Measurements from ENCODE around the gene NOSIP.

Gene NOSIP

DNA sequence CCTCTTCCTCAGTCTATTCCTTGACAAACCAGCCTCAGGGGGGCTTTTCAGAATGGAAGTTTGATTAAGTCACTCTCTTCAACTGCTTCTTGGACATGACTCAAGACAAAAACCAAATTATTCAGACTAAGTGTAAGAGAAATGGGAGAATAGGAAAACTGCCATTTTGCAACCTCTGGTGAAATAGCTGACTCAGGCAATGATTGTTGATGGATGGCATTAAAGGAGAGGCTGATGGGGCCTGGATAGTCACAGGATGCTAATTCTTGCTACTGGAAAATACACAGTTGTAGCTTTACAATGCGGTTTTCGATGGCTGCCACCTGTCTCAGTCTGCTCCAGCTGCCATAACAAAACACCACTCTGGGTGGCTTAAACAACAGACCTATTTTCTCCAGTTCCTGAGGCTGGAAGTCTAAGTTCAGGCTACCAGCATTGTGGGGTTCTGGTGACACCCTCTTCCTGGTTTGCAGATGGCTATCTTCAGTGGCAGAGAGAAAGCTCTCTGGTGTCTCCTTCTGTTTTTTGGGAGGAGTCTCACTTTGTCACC is 6.1 kb downstream of the NOSIP start:
- TF ChIP-seq, protein P1, sequence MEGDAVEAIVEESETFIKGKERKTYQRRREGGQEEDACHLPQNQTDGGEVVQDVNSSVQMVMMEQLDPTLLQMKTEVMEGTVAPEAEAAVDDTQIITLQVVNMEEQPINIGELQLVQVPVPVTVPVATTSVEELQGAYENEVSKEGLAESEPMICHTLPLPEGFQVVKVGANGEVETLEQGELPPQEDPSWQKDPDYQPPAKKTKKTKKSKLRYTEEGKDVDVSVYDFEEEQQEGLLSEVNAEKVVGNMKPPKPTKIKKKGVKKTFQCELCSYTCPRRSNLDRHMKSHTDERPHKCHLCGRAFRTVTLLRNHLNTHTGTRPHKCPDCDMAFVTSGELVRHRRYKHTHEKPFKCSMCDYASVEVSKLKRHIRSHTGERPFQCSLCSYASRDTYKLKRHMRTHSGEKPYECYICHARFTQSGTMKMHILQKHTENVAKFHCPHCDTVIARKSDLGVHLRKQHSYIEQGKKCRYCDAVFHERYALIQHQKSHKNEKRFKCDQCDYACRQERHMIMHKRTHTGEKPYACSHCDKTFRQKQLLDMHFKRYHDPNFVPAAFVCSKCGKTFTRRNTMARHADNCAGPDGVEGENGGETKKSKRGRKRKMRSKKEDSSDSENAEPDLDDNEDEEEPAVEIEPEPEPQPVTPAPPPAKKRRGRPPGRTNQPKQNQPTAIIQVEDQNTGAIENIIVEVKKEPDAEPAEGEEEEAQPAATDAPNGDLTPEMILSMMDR (IDR thresholded peaks at IDR 0.05; ENCODE audit: low read depth, low read length), result no peak
- in situ Hi-C loops (cut with HindIII; ENCODE audit: low sequenced_read_pairs), result no loop called here
- no peak overlapping the region for H3K4me3 ChIP-seq (ENCODE audit: low read depth, low read length)
- DNase-seq (ENCODE audit: low read depth, low spot score), result no peak

DNA sequence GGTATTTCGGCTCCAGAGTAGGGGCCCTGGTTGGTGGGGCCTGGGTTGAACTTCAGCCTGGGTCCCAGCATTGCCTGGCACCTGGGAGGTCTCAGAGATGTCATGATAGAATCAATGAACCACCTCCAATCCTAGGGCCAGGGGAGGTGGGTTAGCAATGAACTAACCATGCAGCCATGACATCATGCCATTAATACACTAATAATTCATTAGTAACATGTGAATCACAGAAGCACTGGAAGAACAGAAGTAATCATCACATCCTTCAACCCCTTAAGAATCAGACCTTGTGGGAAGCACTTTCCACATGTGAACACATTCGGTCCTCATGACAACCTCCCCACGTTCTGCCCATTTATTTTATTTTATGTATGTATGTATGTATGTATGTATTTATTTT is 6.9 kb downstream of the NOSIP start:
- no peak overlapping the region for H3K4me3 ChIP-seq (ENCODE audit: low read depth, low read length)
- in situ Hi-C loops (cut with HindIII; ENCODE audit: low sequenced_read_pairs), result no loop called here
- TF ChIP-seq, protein P1 (IDR thresholded peaks at IDR 0.05; ENCODE audit: low read depth, low read length), result no peak
- DNase-seq (ENCODE audit: low read depth, low spot score), result no peak

DNA sequence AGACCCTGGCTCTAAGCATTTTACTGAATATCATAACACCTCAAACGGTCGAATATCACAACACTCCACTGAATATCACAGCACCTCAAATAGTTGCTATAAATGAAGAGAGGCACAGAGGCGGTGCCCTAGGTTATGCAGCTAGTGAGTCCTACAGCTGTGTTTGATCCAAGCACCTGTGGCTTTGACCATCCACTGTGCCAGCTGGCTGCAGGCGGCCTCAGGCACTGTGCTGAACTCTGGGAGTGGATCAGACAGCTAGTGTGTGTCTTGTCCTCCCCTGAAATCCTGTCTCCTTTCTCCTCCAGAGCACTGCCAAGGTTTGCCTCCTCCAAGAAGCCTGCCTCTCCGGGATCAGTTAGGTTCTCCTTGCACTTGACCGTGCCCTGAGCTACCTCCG is 7.3 kb downstream of the NOSIP start:
- no peak for DNase-seq (ENCODE audit: low read depth, low spot score)
- H3K4me3 ChIP-seq (ENCODE audit: low read depth, low read length), result no peak overlapping the region
- TF ChIP-seq, protein P1 (IDR thresholded peaks at IDR 0.05; ENCODE audit: low read depth, low read length), result no peak
- in situ Hi-C loops (cut with HindIII; ENCODE audit: low sequenced_read_pairs), result no loop called here

DNA sequence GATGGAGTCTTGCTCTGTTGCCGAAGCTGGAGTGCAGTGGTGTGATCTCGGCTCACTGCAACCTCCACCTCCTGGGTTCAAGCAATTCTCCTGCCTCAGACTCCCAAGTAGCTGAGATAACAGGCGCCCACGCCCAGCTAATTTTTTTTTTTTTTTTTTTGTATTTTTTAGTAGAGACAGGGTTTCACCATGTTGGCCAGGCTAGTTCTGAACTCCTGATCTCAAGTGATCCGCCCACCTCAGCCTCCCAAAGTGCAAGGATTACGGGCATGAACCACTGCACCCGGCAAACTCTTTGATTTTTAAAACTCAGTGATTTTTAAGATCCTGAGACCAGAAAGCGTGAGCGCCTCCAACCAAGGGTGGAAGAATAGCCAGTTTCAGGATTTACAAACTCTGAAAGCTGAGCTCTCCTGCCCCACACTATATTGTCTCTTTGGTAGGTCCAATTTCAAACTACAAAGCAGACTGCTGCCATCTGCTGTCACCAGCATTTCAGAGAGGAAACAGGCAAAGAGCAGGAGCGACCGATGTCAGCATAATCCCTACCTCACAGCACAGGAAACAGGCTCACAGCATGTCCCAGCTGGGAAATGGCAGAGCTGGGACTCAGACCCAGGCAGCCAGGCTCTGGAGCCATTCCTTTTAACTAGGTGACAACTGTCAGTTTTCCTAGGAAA is 9.2 kb downstream of the NOSIP start:
- DNase-seq (ENCODE audit: low read depth, low spot score), result no peak
- TF ChIP-seq, protein P1 (IDR thresholded peaks at IDR 0.05; ENCODE audit: low read depth, low read length), result peak; percentile 9
- in situ Hi-C loops (cut with HindIII; ENCODE audit: low sequenced_read_pairs), result no loop called here
- H3K4me3 ChIP-seq (ENCODE audit: low read depth, low read length), result no peak overlapping the region

DNA sequence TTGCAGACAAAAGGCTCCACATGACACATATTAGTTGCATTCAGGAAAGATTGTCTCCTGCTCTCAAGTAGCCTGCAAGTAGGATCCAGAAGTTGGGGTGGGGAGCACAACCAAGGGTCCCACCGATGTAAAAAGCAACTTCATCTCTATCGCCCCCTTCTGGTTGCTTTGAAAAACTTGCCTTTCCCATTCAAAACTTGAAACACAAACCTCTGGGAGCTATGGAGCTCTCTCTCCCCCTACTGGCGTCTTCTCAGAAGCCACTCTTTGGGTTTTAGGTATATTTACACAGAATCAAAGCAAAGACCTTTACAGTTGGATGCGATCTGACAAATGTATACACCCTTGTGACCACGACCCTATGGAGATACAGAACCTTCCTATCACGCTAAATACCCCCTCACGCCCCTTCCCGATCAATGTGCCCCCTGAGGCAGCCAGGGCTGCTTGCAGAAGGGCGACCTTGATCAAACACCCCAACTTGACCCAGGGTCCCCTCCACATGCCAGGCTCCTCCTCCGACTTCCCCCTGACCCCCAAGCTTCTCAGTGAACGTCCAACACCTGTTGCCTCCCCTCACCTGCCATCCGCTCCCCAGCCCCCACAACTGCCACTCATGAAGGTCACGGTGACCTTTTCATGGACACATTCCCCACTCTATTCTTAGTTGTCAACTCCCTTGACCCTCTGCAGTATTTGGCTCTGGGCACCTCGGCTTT is 10.1 kb downstream of the NOSIP start:
- in situ Hi-C loops (cut with HindIII; ENCODE audit: low sequenced_read_pairs), result no loop called here
- TF ChIP-seq, protein P1 (IDR thresholded peaks at IDR 0.05; ENCODE audit: low read depth, low read length), result peak; percentile 99
- no peak overlapping the region for H3K4me3 ChIP-seq (ENCODE audit: low read depth, low read length)
- peak; percentile 82 for DNase-seq (ENCODE audit: low read depth, low spot score)

DNA sequence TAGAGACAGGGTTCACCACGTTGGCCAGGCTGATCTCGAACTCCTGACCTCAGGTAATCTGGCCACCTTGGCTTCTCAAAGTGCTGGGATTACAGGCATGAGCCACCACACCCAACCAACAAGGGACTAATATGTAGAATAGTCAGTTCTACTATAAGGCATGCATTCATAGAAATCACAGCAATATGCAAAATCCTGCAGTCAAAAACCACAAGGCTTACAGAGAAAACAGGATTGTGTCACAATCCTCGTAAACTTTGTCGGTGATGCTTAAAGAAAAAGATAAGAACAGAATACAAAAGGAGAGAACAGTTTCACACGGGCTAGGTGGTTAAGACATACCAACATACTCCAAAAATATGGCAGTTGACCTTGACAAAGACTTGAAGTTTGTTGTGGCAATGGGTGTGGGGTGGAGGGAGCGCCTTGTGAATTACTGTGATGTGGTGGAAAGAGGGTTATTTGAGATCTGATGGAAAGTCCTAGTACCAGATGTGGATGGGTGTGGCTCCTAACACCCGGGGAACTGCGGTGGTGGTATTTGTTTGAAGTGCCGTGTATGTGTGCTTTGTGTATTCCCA is 12.4 kb downstream of the NOSIP start:
- in situ Hi-C loops (cut with HindIII; ENCODE audit: low sequenced_read_pairs), result no loop called here
- DNase-seq (ENCODE audit: low read depth, low spot score), result peak; percentile 15
- H3K4me3 ChIP-seq (ENCODE audit: low read depth, low read length), result no peak overlapping the region
- TF ChIP-seq, protein P1 (IDR thresholded peaks at IDR 0.05; ENCODE audit: low read depth, low read length), result no peak

All from astrocyte of the spinal cord (primary cell).